DMS 273 treated with DMSO at 0.1 percent for 48 hours (cell line): ENCODE data around the gene BOK.

ENCODE experiments used
- DNase-seq: peaks from one replicate; lab custom pipeline; 2025; lab: John Stamatoyannopoulos, UW

The BOK gene

GRCh38 chr2:241601841-241602240, 43.3 kb downstream of the BOK start:
- DNase-seq = no peak

GRCh38 chr2:241602720-241603119, 44.2 kb downstream of the BOK start:
- DNase-seq = no peak

GRCh38 chr2:241603686-241604085, 45.1 kb downstream of the BOK start:
- DNase-seq = no peak

- no peak for DNase-seq
These were observed 47.6 kb downstream of the BOK start for GRCh38 chr2:241606186-241606585.

GRCh38 chr2:241607162-241607885, 48.8 kb downstream of the BOK start:
- no peak for DNase-seq

GRCh38 chr2:241608881-241609280, 50.3 kb downstream of the BOK start:
- DNase-seq = no peak

- DNase-seq = no peak
These were observed 51.6 kb downstream of the BOK start for GRCh38 chr2:241609859-241610793.

GRCh38 chr2:241611062-241611461, 52.5 kb downstream of the BOK start:
- no peak for DNase-seq

GRCh38 chr2:241612156-241613016, 53.8 kb downstream of the BOK start:
- DNase-seq = no peak

GRCh38 chr2:241613017-241613780, 54.7 kb downstream of the BOK start:
- DNase-seq = no peak

- no peak for DNase-seq
These were observed 56.5 kb downstream of the BOK start for GRCh38 chr2:241615041-241615440.

- no peak for DNase-seq
These were observed 57.0 kb downstream of the BOK start for GRCh38 chr2:241615522-241616052.

- DNase-seq = no peak
These were observed 57.9 kb downstream of the BOK start for GRCh38 chr2:241616168-241617125.

GRCh38 chr2:241617431-241618154, 59.0 kb downstream of the BOK start:
- no peak for DNase-seq

- no peak for DNase-seq
These were observed 59.8 kb downstream of the BOK start for GRCh38 chr2:241618296-241618805.

GRCh38 chr2:241618829-241619228, 60.3 kb downstream of the BOK start:
- DNase-seq = no peak

GRCh38 chr2:241619597-241620418, 61.3 kb downstream of the BOK start:
- no peak for DNase-seq

GRCh38 chr2:241620419-241620769, 61.8 kb downstream of the BOK start:
- DNase-seq = no peak
